ENCODE data around the gene MCM3. TPM values are rescaled to one million over a fixed set of nuclear protein-coding genes. Genes with fewer than 3 reads are reported as not detected.

MCM3 gene
- total RNA-seq, 2 experiments from 2014 or later: 231 to 244 TPM

- Mint-ChIP-seq H3K4me1 (ENCODE audit: low read depth) (no peaks in the 10 kb centered on the region), H3K4me3 (no peak overlapping the region), H3K36me3 (peaks cover 64% of the 10 kb centered on the region), H3K27me3 (no peaks in the 10 kb centered on the region), H3K9me3 (no peaks in the 10 kb centered on the region), H3K27ac (peak overlapping the region; percentile 49)
- ChIA-PET POLR2A (interaction anchor here (1.5 kb wide), 1 partner anchor 102 kb away, joined by 3 read pairs; no protein-coding TSS in a partner anchor), CTCF (interaction anchor here (1.0 to 7.8 kb wide), 26 partner anchors 8 to 214 kb away, joined by 3 to 120 read pairs (median 6); partner anchors contain the start of genes MCM3 and PAQR8)
- intact Hi-C loops (cut with micrococcal nuclease): loop anchor here (1.0 to 2.0 kb wide), 2 partner anchors 51 to 101 kb away; no protein-coding TSS in a partner anchor
- peak; percentile 82 for DNase-seq
Observed at GRCh38 chr6:52263709-52264540, 20.6 kb downstream of the MCM3 start.

GRCh38 chr6:52262620-52263344 is 21.8 kb downstream of the MCM3 start:
- ChIA-PET POLR2A (interaction anchor here (1.5 kb wide), 1 partner anchor 101 kb away, joined by 3 read pairs; no protein-coding TSS in a partner anchor), CTCF (interaction anchor here (0.6 to 7.8 kb wide), 22 partner anchors 9 to 231 kb away, joined by 3 to 120 read pairs (median 7); partner anchors contain the start of gene MCM3)
- H3K4me3 Mint-ChIP-seq: no peak overlapping the region
- peaks cover 53% of the 10 kb centered on the region for H3K36me3 Mint-ChIP-seq
- DNase-seq: no peak
- no peaks in the 10 kb centered on the region for H3K9me3 Mint-ChIP-seq
- intact Hi-C loops (cut with micrococcal nuclease): loop anchor here (1.0 to 2.0 kb wide), 2 partner anchors 50 to 99 kb away; no protein-coding TSS in a partner anchor
- no peak overlapping the region for H3K27ac Mint-ChIP-seq
- H3K4me1 Mint-ChIP-seq (ENCODE audit: low read depth): no peaks in the 10 kb centered on the region
- H3K27me3 Mint-ChIP-seq: no peaks in the 10 kb centered on the region

- no peaks in the 10 kb centered on the region for H3K4me1 Mint-ChIP-seq (ENCODE audit: low read depth)
- ChIA-PET POLR2A (interaction anchor here (0.8 to 2.4 kb wide), 3 partner anchors 11 to 23 kb away, joined by 3 to 10 read pairs (median 8); partner anchors contain the start of gene MCM3), CTCF (interaction anchor here (1.0 to 7.8 kb wide), 5 partner anchors 16 to 174 kb away, joined by 3 to 120 read pairs (median 47); partner anchors contain the start of genes MCM3 and PKHD1)
- H3K36me3 Mint-ChIP-seq: peaks cover 40% of the 10 kb centered on the region
- intact Hi-C loops (cut with micrococcal nuclease): no loop called here
- peaks cover 4% of the 10 kb centered on the region for H3K27me3 Mint-ChIP-seq
- no peak overlapping the region for H3K4me3 Mint-ChIP-seq
- H3K9me3 Mint-ChIP-seq: no peaks in the 10 kb centered on the region
- no peak overlapping the region for H3K27ac Mint-ChIP-seq
- DNase-seq: no peak
Observed at GRCh38 chr6:52261229-52261628, 23.3 kb downstream of the MCM3 start.

- Mint-ChIP-seq H3K9me3 (no peaks in the 10 kb centered on the region), H3K36me3 (peaks cover 35% of the 10 kb centered on the region), H3K27me3 (peaks cover 4% of the 10 kb centered on the region), H3K4me1 (ENCODE audit: low read depth) (no peaks in the 10 kb centered on the region), H3K27ac (no peak overlapping the region), H3K4me3 (no peak overlapping the region)
- intact Hi-C loops (cut with micrococcal nuclease): no loop called here
- DNase-seq: no peak
- POLR2A ChIA-PET: interaction anchor here (0.7 to 2.4 kb wide), 4 partner anchors 11 to 103 kb away, joined by 3 to 10 read pairs (median 6); partner anchors contain the start of gene MCM3
- CTCF ChIA-PET: interaction anchor here (1.0 to 7.8 kb wide), 3 partner anchors 23 to 96 kb away, joined by 3 to 120 read pairs (median 50); partner anchors contain the start of gene MCM3
Observed at GRCh38 chr6:52260634-52261033, 23.9 kb downstream of the MCM3 start.

- no peak for DNase-seq
- Mint-ChIP-seq H3K36me3 (no peaks in the 10 kb centered on the region), H3K27ac (peak overlapping the region; percentile 3), H3K9me3 (no peaks in the 10 kb centered on the region), H3K4me1 (ENCODE audit: low read depth) (peaks cover 38% of the 10 kb centered on the region), H3K27me3 (peaks cover 32% of the 10 kb centered on the region), H3K4me3 (peak overlapping the region; percentile 14)
- ChIA-PET CTCF (interaction anchor here (0.7 to 4.7 kb wide), 5 partner anchors 8 to 95 kb away, joined by 4 to 28 read pairs (median 7); partner anchors contain the start of gene MCM3), POLR2A (interaction anchor here (1.0 kb wide), 1 partner anchor 24 kb away, joined by 3 read pairs; no protein-coding TSS in a partner anchor)
- intact Hi-C loops (cut with micrococcal nuclease): loop anchor here (1.0 to 10.0 kb wide), 4 partner anchors 28 to 401 kb away; no protein-coding TSS in a partner anchor
Observed at GRCh38 chr6:52255434-52255833, 29.1 kb downstream of the MCM3 start.

GRCh38 chr6:52254731-52255378 is 29.7 kb downstream of the MCM3 start:
- ChIA-PET POLR2A (no interaction called here), CTCF (interaction anchor here (0.7 to 4.7 kb wide), 6 partner anchors 9 to 94 kb away, joined by 4 to 28 read pairs (median 6); partner anchors contain the start of gene MCM3)
- Mint-ChIP-seq H3K4me3 (peak overlapping the region; percentile 14), H3K27me3 (peaks cover 36% of the 10 kb centered on the region), H3K4me1 (ENCODE audit: low read depth) (peaks cover 41% of the 10 kb centered on the region), H3K9me3 (no peaks in the 10 kb centered on the region), H3K36me3 (no peaks in the 10 kb centered on the region), H3K27ac (peak overlapping the region; percentile 3)
- intact Hi-C loops (cut with micrococcal nuclease): loop anchor here (1.0 to 10.0 kb wide), 6 partner anchors 28 to 400 kb away; no protein-coding TSS in a partner anchor
- no peak for DNase-seq

GRCh38 chr6:52253494-52253893 is 31.0 kb downstream of the MCM3 start:
- intact Hi-C loops (cut with micrococcal nuclease): loop anchor here (5.0 to 10.0 kb wide), 3 partner anchors 41 to 399 kb away; no protein-coding TSS in a partner anchor
- H3K27ac Mint-ChIP-seq: no peak overlapping the region
- CTCF ChIA-PET: interaction anchor here (0.6 to 4.7 kb wide), 6 partner anchors 10 to 96 kb away, joined by 3 to 28 read pairs (median 8); no protein-coding TSS in a partner anchor
- no peak overlapping the region for H3K4me3 Mint-ChIP-seq
- peaks cover 41% of the 10 kb centered on the region for H3K4me1 Mint-ChIP-seq (ENCODE audit: low read depth)
- no peaks in the 10 kb centered on the region for H3K36me3 Mint-ChIP-seq
- no peaks in the 10 kb centered on the region for H3K9me3 Mint-ChIP-seq
- peak; percentile 73 for DNase-seq
- POLR2A ChIA-PET: interaction anchor here (0.9 to 1.2 kb wide), 3 partner anchors 19 to 93 kb away, joined by 3 to 4 read pairs (median 4); no protein-coding TSS in a partner anchor
- peaks cover 44% of the 10 kb centered on the region for H3K27me3 Mint-ChIP-seq

GRCh38 chr6:52251113-52251512 is 33.4 kb downstream of the MCM3 start:
- Mint-ChIP-seq H3K27me3 (peaks cover 54% of the 10 kb centered on the region), H3K4me1 (ENCODE audit: low read depth) (peaks cover 41% of the 10 kb centered on the region), H3K9me3 (no peaks in the 10 kb centered on the region), H3K27ac (no peak overlapping the region), H3K36me3 (no peaks in the 10 kb centered on the region), H3K4me3 (no peak overlapping the region)
- DNase-seq: no peak
- ChIA-PET POLR2A (interaction anchor here (1.3 kb wide), 1 partner anchor 89 kb away, joined by 4 read pairs; no protein-coding TSS in a partner anchor), CTCF (interaction anchor here (0.7 to 2.9 kb wide), 6 partner anchors 12 to 91 kb away, joined by 3 to 13 read pairs (median 5); no protein-coding TSS in a partner anchor)
- intact Hi-C loops (cut with micrococcal nuclease): loop anchor here (2.0 to 10.0 kb wide), 4 partner anchors 16 to 396 kb away; no protein-coding TSS in a partner anchor

- Mint-ChIP-seq H3K9me3 (no peaks in the 10 kb centered on the region), H3K27me3 (peaks cover 47% of the 10 kb centered on the region), H3K36me3 (no peaks in the 10 kb centered on the region), H3K4me1 (ENCODE audit: low read depth) (peaks cover 26% of the 10 kb centered on the region), H3K27ac (no peak overlapping the region), H3K4me3 (no peak overlapping the region)
- ChIA-PET POLR2A (no interaction called here), CTCF (interaction anchor here (2.9 kb wide), 1 partner anchor 15 kb away, joined by 13 read pairs; no protein-coding TSS in a partner anchor)
- intact Hi-C loops (cut with micrococcal nuclease): no loop called here
- DNase-seq: no peak
Observed at GRCh38 chr6:52249078-52249477, 35.5 kb downstream of the MCM3 start.

- H3K27me3 Mint-ChIP-seq: peaks cover 26% of the 10 kb centered on the region
- intact Hi-C loops (cut with micrococcal nuclease): no loop called here
- no peaks in the 10 kb centered on the region for H3K36me3 Mint-ChIP-seq
- H3K27ac Mint-ChIP-seq: no peak overlapping the region
- H3K4me1 Mint-ChIP-seq (ENCODE audit: low read depth): peaks cover 3% of the 10 kb centered on the region
- H3K9me3 Mint-ChIP-seq: no peaks in the 10 kb centered on the region
- POLR2A ChIA-PET: no interaction called here
- H3K4me3 Mint-ChIP-seq: no peak overlapping the region
- DNase-seq: no peak
- CTCF ChIA-PET: no interaction called here
Observed at GRCh38 chr6:52245425-52245824, 39.1 kb downstream of the MCM3 start.

GRCh38 chr6:52244400-52244799 is 40.1 kb downstream of the MCM3 start, which contains the start of gene IL17F:
Gene IL17F, minus strand, starts transcription at chr6:52244500. Its CDS starts 71 bp downstream, at chr6:52244429.
- no peak within 1 kb of the TSS for H3K27ac Mint-ChIP-seq
- CTCF ChIA-PET: no interaction called here
- no peak for DNase-seq
- H3K4me1 Mint-ChIP-seq (ENCODE audit: low read depth): no peaks in the 10 kb centered on the region
- H3K36me3 Mint-ChIP-seq: no peaks in the 10 kb centered on the region
- no peak within 1 kb of the TSS for H3K4me3 Mint-ChIP-seq
- POLR2A ChIA-PET: no interaction called here
- intact Hi-C loops (cut with micrococcal nuclease): no loop called here
- H3K27me3 Mint-ChIP-seq: peaks cover 22% of the 10 kb centered on the region
- H3K9me3 Mint-ChIP-seq: no peaks in the 10 kb centered on the region

Measured in activated CD4-positive, alpha-beta memory T cell treated with anti-CD3 and anti-CD28 coated beads for 36 hours (primary cell).